T follicular helper cell (primary cell): ENCODE data around the gene PDGFRB.

ENCODE experiments used
- DNase-seq: peaks from one replicate; pipeline ENCODE4 v3.0.0-alpha.2; 2020; ENCODE audit warnings: low read depth

The PDGFRB gene

GRCh38 chr5:150129813-150130492, 25.7 kb downstream of the PDGFRB start:
- DNase-seq, result peak; percentile 14

GRCh38 chr5:150129454-150129812, 26.2 kb downstream of the PDGFRB start:
- no peak for DNase-seq

- no peak for DNase-seq
These were observed 28.8 kb downstream of the PDGFRB start for GRCh38 chr5:150126921-150127265.

- DNase-seq, result no peak
These were observed 29.3 kb downstream of the PDGFRB start for GRCh38 chr5:150126199-150126920.

- DNase-seq, result no peak
These were observed 30.3 kb downstream of the PDGFRB start for GRCh38 chr5:150125334-150125733.

DNA sequence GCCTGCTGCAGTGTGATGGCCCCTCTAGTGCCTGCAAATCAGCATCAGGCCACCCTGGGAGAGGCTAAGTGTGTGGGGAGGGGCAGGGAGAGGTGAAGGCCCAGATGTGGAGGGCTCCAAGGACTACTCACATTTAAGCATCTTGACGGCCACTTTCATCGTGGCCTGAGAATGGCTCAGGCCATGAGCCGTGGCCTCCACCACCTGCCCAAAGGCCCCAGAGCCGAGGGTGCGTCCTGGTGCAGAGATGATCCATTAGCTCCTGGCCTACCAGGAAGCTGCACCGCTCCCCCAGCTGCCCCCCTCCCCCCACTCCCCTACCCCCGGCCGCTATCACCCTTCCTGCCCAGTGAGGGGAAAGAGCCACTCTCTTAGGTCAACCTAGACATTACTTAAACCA, 31.0 kb downstream of the PDGFRB start:
- DNase-seq, result no peak

GRCh38 chr5:150124111-150124557, 31.5 kb downstream of the PDGFRB start:
- no peak for DNase-seq

GRCh38 chr5:150123542-150123941, 32.1 kb downstream of the PDGFRB start:
- DNase-seq, result no peak

GRCh38 chr5:150122536-150123481, 32.8 kb downstream of the PDGFRB start:
- no peak for DNase-seq

DNA sequence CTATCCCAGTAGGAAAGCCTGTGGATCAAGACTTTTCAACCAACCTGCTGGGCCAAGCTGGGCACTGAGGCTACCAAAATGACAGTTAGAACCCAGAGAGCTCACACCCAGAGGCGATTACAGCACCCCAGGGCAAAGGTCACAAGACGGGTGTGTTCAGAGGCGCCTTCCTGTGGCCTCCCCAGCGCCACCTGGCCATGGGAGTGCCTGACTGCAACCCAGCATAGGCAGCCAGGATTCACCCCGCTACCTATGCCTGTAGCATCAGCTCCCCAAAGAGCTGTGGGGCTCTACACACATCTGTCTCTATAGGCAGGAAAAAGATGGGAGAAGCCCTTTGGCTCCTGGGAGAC, 33.5 kb downstream of the PDGFRB start:
- no peak for DNase-seq

DNA sequence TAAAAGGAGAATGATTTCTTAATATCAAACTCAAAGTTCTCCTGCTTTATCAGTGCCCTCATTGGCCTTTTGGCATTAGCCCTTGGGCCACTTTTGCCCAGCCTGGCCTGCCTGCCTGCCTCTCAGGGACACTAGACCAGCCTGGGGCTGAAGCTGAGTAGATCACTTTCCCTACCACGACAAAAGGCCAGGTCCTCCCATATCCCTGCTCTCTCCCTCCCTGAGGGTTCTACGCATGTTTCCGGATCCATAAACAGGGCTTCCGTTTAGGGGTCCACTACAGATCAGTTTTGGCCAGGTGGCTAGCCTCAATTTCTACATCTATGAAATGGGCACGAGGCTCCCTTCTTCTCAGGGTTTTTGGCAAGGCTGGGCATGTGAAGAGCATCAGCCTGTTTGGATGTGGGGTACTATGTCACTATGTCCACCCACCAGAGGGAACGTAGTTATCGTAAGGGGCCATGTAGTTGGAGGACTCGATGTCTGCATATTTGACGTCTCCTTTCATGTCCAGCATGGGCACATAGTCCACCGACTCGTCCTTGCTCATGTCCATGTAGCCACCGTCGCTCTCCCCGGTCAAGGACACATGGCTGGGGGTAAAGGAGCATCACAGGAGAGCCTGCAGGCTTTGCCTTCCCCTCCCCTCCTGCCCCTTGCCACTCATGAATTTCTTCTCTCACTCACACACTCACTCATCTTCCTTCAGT, 34.0 kb downstream of the PDGFRB start:
- DNase-seq, result no peak

- DNase-seq, result no peak
These were observed 34.8 kb downstream of the PDGFRB start for GRCh38 chr5:150120617-150121447.

DNA sequence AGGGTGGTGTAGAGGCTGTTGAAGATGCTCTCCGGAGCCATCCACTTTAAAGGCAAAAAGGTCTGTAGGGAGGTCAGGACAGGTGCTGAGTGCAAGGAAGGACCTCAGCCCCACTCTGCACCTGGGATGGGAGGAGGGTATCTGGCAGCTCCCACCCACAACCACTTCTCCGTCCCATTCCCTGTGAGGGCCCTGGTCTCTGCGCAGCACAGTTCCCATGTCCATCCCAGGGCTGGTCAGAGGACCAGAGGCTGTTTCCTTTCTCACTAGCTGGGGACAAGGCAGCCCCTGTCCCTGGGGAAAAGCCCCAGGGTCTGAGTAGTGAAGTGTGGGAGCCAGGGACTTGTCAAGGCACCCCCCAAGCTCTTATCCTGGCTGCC, 35.6 kb downstream of the PDGFRB start:
- DNase-seq, result no peak

GRCh38 chr5:150119421-150120061, 36.1 kb downstream of the PDGFRB start:
- no peak for DNase-seq

- no peak for DNase-seq
These were observed 37.0 kb downstream of the PDGFRB start for GRCh38 chr5:150118561-150119229.

DNA sequence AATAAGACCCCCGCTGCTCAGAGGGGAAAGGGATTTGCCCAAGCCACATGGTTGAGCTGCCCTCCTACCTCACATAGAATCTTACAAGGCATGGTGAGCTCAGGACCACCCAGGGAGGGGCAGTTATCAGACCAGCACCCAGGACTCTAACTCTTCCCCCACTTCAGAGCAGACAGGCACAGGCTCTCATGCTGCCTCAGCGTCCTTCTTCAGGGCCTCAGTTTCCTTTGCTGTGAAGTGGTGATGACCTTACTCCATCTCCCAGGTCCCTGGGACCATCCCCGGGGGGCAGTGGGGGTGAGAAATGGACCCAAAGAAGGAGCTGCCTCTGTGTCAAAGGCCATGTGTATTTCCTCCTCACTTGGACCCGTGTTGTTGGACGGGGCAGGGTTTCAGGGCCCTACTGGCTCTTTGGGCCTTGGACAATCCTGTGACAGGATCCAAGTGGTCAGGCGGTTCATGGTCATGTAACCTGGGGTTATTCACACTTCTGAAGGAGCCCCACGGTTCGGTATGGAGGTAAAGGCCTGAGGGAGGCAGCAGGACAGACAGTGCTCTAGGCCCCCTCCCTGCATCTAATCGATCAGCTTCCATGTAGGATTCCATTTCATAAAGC, 37.6 kb downstream of the PDGFRB start:
- no peak for DNase-seq

DNA sequence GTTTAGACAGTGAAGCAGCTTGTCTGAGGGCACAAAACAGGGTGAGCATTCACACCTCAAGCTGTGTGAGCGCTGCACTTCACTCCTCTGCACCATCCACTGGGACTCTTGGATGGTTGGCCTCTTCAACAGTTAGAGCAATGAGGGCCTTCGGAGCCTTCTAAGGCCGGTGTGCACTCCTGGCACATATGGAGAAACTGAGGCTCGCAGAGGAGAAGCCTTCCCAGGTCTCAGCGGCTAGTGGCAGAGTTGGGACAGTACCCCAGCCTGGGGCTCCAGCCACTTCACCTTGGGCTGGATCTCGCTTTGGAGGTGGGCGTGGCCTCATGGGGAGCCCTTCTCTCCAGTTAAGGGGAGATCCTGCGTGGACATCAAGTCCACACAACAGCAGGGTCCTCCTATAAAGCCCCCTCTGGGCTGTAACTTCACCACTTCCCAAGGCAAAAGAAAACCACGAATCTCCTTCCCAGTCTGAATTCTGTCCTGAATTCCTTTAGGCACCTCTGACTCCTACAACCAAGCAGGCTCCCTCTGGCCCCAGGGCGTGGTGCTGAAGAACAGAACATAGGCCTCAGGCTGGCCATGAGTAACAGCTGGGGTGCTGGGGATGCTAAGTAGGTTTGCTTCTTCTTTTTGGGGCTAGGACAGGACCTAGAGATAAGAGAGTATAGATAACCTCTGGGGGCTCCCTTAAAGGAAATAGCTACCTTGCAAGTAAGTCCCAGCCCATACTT, 38.8 kb downstream of the PDGFRB start:
- DNase-seq, result no peak

DNA sequence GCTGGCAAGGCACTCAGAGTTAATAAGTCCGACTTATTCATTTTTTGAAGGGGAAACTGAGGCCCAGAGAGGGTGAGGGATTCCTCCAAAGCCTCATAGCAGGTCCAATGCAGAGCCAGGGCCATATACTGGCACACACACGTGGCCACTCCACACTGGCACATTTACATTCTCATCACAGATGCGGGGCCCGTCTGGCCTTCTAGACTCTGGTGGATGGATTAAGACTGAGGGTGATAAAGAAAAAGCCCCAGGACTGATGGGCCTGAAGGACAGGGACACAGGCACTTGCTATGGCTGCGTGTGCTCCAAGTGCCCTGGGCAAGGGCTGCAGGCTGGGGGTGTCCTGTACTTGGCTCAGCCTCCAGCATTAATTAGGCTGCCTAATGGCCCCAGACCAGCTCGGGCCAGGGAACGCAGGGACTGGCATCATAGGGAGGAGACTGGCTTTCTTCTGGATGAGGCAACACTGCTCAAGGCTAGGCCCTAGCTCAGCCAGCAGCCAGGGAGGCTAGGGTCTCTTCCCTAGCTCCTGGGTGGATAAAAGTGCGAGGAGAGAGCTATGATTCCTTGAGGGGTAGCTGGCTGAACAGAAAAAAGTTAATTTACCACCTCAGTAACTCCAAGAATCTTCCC, 40.8 kb downstream of the PDGFRB start:
- DNase-seq, result no peak
